ENCODE measurements around the gene CPNE9.
A peak's percentile ranks its signal among the peaks of the same experiment; 100 is the strongest.

CPNE9 gene

GRCh38 chr3:9757427-9757826 lies 53.8 kb downstream of the CPNE9 start:
- TF ChIP-seq CTCF (conservative IDR thresholded peaks at IDR 0.05; ENCODE audit: control insufficient read depth, insufficient read depth, low read depth, low read length), result no peak
- DNase-seq (ENCODE audit: low read depth), result no peak
- no peak overlapping the region for H3K4me3 ChIP-seq (ENCODE audit: control insufficient read depth, low read depth, low read length)

- TF ChIP-seq CTCF (conservative IDR thresholded peaks at IDR 0.05; ENCODE audit: control insufficient read depth, insufficient read depth, low read depth, low read length), result no peak
Observed at GRCh38 chr3:9760779-9761505, 57.3 kb downstream of the CPNE9 start.

GRCh38 chr3:9761919-9762318 lies 58.3 kb downstream of the CPNE9 start:
- no peak overlapping the region for H3K4me3 ChIP-seq (ENCODE audit: control insufficient read depth, low read depth, low read length)
- no peak for DNase-seq (ENCODE audit: low read depth)
- no peak for TF ChIP-seq CTCF (conservative IDR thresholded peaks at IDR 0.05; ENCODE audit: control insufficient read depth, insufficient read depth, low read depth, low read length)

More at GRCh38 chr3:9760779-9761505, 57.3 kb downstream of the CPNE9 start:
- no peak for DNase-seq (ENCODE audit: low read depth)
- no peak overlapping the region for H3K4me3 ChIP-seq (ENCODE audit: control insufficient read depth, low read depth, low read length)

GRCh38 chr3:9762871-9763270 lies 59.2 kb downstream of the CPNE9 start:
- no peak for DNase-seq (ENCODE audit: low read depth)
- no peak overlapping the region for H3K4me3 ChIP-seq (ENCODE audit: control insufficient read depth, low read depth, low read length)
- no peak for TF ChIP-seq CTCF (conservative IDR thresholded peaks at IDR 0.05; ENCODE audit: control insufficient read depth, insufficient read depth, low read depth, low read length)

- no peak overlapping the region for H3K4me3 ChIP-seq (ENCODE audit: control insufficient read depth, low read depth, low read length)
- DNase-seq (ENCODE audit: low read depth), result peak; percentile 41
- no peak for TF ChIP-seq CTCF (conservative IDR thresholded peaks at IDR 0.05; ENCODE audit: control insufficient read depth, insufficient read depth, low read depth, low read length)
Observed at GRCh38 chr3:9765865-9766264, 62.2 kb downstream of the CPNE9 start.

GRCh38 chr3:9767418-9767817 lies 63.8 kb downstream of the CPNE9 start:
- no peak for TF ChIP-seq CTCF (conservative IDR thresholded peaks at IDR 0.05; ENCODE audit: control insufficient read depth, insufficient read depth, low read depth, low read length)
- no peak for DNase-seq (ENCODE audit: low read depth)
- no peak overlapping the region for H3K4me3 ChIP-seq (ENCODE audit: control insufficient read depth, low read depth, low read length)

All from fibroblast of mammary gland (primary cell).